ENCODE measurements around the gene IQGAP2.

DNA sequence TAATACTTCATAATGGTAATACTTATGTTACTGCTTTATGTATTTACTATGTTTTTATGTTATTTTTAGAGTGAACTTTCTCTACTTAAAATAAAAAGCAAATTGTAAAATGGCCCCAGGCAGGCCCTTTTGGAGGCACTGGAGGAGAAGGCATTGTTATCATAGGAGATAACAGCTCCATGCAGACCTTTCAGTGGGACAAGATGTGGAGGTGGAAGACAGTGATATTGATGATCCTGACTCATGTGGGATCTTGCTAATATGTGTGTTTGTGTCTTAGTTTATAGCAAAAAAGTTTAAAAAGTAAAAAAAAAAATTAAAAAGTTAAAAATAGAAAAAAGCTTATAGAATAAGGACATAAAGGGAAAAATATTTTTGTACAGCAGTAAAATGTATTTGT, 74.5 kb downstream of the IQGAP2 start:
- TF ChIP-seq, protein P1, sequence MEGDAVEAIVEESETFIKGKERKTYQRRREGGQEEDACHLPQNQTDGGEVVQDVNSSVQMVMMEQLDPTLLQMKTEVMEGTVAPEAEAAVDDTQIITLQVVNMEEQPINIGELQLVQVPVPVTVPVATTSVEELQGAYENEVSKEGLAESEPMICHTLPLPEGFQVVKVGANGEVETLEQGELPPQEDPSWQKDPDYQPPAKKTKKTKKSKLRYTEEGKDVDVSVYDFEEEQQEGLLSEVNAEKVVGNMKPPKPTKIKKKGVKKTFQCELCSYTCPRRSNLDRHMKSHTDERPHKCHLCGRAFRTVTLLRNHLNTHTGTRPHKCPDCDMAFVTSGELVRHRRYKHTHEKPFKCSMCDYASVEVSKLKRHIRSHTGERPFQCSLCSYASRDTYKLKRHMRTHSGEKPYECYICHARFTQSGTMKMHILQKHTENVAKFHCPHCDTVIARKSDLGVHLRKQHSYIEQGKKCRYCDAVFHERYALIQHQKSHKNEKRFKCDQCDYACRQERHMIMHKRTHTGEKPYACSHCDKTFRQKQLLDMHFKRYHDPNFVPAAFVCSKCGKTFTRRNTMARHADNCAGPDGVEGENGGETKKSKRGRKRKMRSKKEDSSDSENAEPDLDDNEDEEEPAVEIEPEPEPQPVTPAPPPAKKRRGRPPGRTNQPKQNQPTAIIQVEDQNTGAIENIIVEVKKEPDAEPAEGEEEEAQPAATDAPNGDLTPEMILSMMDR (IDR thresholded peaks at IDR 0.05; ENCODE audit: control extremely low read depth in 1 of 3, insufficient read depth in 1 of 3, low read depth in 1 of 3, low read length in 3 of 3): no peak
- no peak for TF ChIP-seq TAF1 (IDR thresholded peaks at IDR 0.05; ENCODE audit: low read depth, low read length)
- TF ChIP-seq EGR1 (IDR thresholded peaks at IDR 0.05; ENCODE audit: borderline replicate concordance, low read depth, low read length): no peak
- no peak for TF ChIP-seq SIN3A (conservative IDR thresholded peaks at IDR 0.05 in 1 of 2, IDR thresholded peaks at IDR 0.05 in 1 of 2; ENCODE audit: low read depth in 1 of 2, low read length in 2 of 2)
- TF ChIP-seq POLR2AphosphoS5 (IDR thresholded peaks at IDR 0.05; ENCODE audit: low read depth, low read length): no peak
- TF ChIP-seq EZH2 (IDR thresholded peaks at IDR 0.05; ENCODE audit: low read depth, low read length, severe bottlenecking): no peak
- TF ChIP-seq ATF2 (IDR thresholded peaks at IDR 0.05; ENCODE audit: low read length): no peak
- TF ChIP-seq POLR2A (IDR thresholded peaks at IDR 0.05; ENCODE audit: control extremely low read depth in 1 of 2, low read depth in 2 of 2, low read length in 2 of 2): no peak
- TF ChIP-seq YY1 (IDR thresholded peaks at IDR 0.05; ENCODE audit: low read depth, low read length): no peak

All from H1 (cell line).